IMR-90 (cell line): Measurements from ENCODE around the gene SLC39A6.

ENCODE experiments used
- CTCF ChIP-seq: conservative IDR thresholded peaks from 2 replicates; pipeline ENCODE4 v1.5.1; 2012; ENCODE audit warnings: mild to moderate bottlenecking, low read depth, low read length, improper control_type of control experiment
- MXI1 ChIP-seq: IDR thresholded peaks from 2 replicates; pipeline ENCODE4 v1.6.1; 2012; ENCODE audit warnings: low read depth, mild to moderate bottlenecking, low read length, moderate library complexity, borderline replicate concordance

- TF ChIP-seq MXI1 (no peak), CTCF (no peak)
Measured at GRCh38 chr18:36104749-36105148, 24.4 kb downstream of the SLC39A6 start.
